Endodermal cell (in vitro differentiated cells): ENCODE measurements around the gene SYNPR. TPM values are rescaled to one million over a fixed set of nuclear protein-coding genes. Genes with fewer than 3 reads are reported as not detected.

Experiments used
- DNase-seq: peaks from one replicate; pipeline ENCODE4 v3.0.0-alpha.2; 2017
- H3K27ac ChIP-seq: 2 replicates; pipeline ENCODE4 v1.5.1; 2013; ENCODE audit warnings: mild to moderate bottlenecking, low read depth, low read length, moderate library complexity
- H3K27me3 ChIP-seq: 2 replicates; pipeline ENCODE4 v1.6.1; 2013; ENCODE audit warnings: mild to moderate bottlenecking, low read length, moderate library complexity; ENCODE audit not compliant: insufficient read depth, control insufficient read depth, poor library complexity, severe bottlenecking
- H3K36me3 ChIP-seq: 2 replicates; pipeline ENCODE4 v1.7.0; 2013; ENCODE audit warnings: mild to moderate bottlenecking, low read length, moderate library complexity; ENCODE audit not compliant: control insufficient read depth, insufficient read depth
- H3K4me1 ChIP-seq: one replicate; pipeline ENCODE4 v1.7.0; 2013; ENCODE audit warnings: low read length; ENCODE audit not compliant: control insufficient read depth, insufficient read depth
- H3K4me3 ChIP-seq: 2 replicates; pipeline ENCODE4 v1.5.1; 2013; ENCODE audit warnings: mild to moderate bottlenecking, low read length, moderate library complexity
- H3K9ac ChIP-seq: 2 replicates; pipeline ENCODE4 v1.6.1; 2013; ENCODE audit warnings: mild to moderate bottlenecking, low read length, moderate library complexity; ENCODE audit not compliant: poor library complexity, severe bottlenecking; ENCODE audit errors: extremely low read depth
- H3K9me3 ChIP-seq: 2 replicates; pipeline ENCODE4 v1.6.1; 2013; ENCODE audit warnings: mild to moderate bottlenecking, low read length, moderate library complexity; ENCODE audit not compliant: control insufficient read depth
- H3K27ac Mint-ChIP-seq: 2 replicates; pipeline ENCODE4 v1.8.0; 2020; ENCODE audit warnings: mixed read lengths
- H3K27me3 Mint-ChIP-seq: 2 replicates; pipeline ENCODE4 v1.8.0; 2021; ENCODE audit warnings: mild to moderate bottlenecking, mixed read lengths; ENCODE audit not compliant: insufficient read depth
- H3K36me3 Mint-ChIP-seq: 2 replicates; pipeline ENCODE4 v1.8.0; 2020; ENCODE audit warnings: low read depth, mixed read lengths
- H3K4me1 Mint-ChIP-seq: 2 replicates; pipeline ENCODE4 v1.8.0; 2020; ENCODE audit warnings: mixed read lengths
- H3K4me3 Mint-ChIP-seq: 2 replicates; pipeline ENCODE4 v1.8.0; 2020; ENCODE audit warnings: mild to moderate bottlenecking, moderate library complexity, mixed read lengths
- H3K9me3 Mint-ChIP-seq: 2 replicates; pipeline ENCODE4 v1.8.0; 2020; ENCODE audit warnings: mild to moderate bottlenecking, mixed read lengths
- WGBS, 2 experiments: methylation state at CpG; one replicate each; pipeline versions ENCODE4 v1.1.5 to v1.1.7; 2013; ENCODE audit warnings: missing lambda C conversion rate in 2 of 2, mixed read lengths in 1 of 2; ENCODE audit not compliant: insufficient coverage in 1 of 2, insufficient read length in 1 of 2; 5-methylcytosine and 5-hydroxymethylcytosine counted together
- total RNA-seq, 2 donors: library from RNA; stranded (reverse); fragmentation: NEBNext Ultra II Directional in 1 of 2; extraction: Animal tissue kit (Norgen Biotek cat#: 25700) in 1 of 2; gene quantifications; 2 replicates in 1 of 2; 3 replicates in 1 of 2; pipeline ENCODE4 v1.2.1, GENCODE V29; 2021
- TF ChIP-seq, protein P1 (sequence below): fragments of 200-600 bp; sonication (generic); conservative IDR thresholded peaks from 2 replicates; pipeline ENCODE4 v1.5.0; 2021; ENCODE audit warnings: antibody characterized with exemption, mild to moderate bottlenecking

SYNPR gene
- total RNA-seq, 2 donors from 2014 or later: not detected

DNA sequence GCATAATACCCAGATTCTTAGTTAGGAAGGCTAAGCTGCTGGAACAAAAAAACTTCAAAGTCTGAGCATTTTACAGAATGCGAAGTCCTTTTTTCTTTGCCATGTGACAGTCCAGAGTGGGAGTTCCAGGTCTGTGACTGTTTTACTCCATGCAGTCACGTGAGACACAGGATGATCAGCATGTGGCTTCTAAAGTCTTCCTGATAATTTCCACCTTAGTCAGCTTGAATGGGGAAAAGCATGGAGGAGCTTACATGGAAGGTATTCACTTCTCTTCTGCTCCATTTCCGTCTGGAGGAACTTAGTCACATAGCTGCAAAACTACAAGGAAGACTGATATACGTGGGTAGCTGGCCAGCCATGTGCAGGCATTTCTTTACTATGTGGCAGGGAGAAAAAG lies 376.1 kb downstream of the SYNPR start:
- Mint-ChIP-seq H3K27me3 (peaks cover 25% of the 10 kb centered on the region), H3K9me3 (peaks cover 4% of the 10 kb centered on the region), H3K4me1 (peaks cover 27% of the 10 kb centered on the region), H3K27ac (no peak overlapping the region), H3K4me3 (no peak overlapping the region), H3K36me3 (no peaks in the 10 kb centered on the region)
- H3K4me1 ChIP-seq: no peaks in the 10 kb centered on the region
- H3K27me3 ChIP-seq: peaks cover 18% of the 10 kb centered on the region
- H3K36me3 ChIP-seq: no peaks in the 10 kb centered on the region
- 87 to 100% methylated on average over 2 to 4 of the region's 4 CpGs for whole genome bisulfite sequencing, 2 experiments
- TF ChIP-seq, protein P1, sequence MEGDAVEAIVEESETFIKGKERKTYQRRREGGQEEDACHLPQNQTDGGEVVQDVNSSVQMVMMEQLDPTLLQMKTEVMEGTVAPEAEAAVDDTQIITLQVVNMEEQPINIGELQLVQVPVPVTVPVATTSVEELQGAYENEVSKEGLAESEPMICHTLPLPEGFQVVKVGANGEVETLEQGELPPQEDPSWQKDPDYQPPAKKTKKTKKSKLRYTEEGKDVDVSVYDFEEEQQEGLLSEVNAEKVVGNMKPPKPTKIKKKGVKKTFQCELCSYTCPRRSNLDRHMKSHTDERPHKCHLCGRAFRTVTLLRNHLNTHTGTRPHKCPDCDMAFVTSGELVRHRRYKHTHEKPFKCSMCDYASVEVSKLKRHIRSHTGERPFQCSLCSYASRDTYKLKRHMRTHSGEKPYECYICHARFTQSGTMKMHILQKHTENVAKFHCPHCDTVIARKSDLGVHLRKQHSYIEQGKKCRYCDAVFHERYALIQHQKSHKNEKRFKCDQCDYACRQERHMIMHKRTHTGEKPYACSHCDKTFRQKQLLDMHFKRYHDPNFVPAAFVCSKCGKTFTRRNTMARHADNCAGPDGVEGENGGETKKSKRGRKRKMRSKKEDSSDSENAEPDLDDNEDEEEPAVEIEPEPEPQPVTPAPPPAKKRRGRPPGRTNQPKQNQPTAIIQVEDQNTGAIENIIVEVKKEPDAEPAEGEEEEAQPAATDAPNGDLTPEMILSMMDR: no peak
- DNase-seq: no peak
- no peak overlapping the region for H3K9ac ChIP-seq
- no peaks in the 10 kb centered on the region for H3K9me3 ChIP-seq
- no peak overlapping the region for H3K27ac ChIP-seq
- no peak overlapping the region for H3K4me3 ChIP-seq

DNA sequence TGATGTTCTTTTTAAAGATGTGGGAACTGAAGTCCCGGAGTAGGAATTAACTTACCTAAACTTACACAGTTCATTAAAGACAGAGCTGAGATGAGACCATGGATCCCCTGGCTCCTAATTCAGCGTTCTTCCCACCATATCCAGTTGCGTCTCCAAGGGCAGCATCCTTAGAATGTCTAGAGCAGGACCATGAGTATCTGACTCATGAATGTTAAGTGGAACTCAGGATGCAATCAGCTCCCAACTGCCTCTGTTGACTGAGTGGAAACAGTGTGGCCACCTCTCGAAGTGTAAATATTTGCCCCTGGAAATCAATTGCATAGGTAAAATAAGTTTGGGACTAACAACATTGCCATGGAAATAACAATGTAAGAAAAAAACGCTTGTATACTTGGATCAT lies 376.8 kb downstream of the SYNPR start:
- Mint-ChIP-seq H3K27ac (no peak overlapping the region), H3K4me1 (peaks cover 29% of the 10 kb centered on the region), H3K9me3 (peaks cover 4% of the 10 kb centered on the region), H3K4me3 (no peak overlapping the region), H3K27me3 (peaks cover 25% of the 10 kb centered on the region), H3K36me3 (no peaks in the 10 kb centered on the region)
- H3K4me3 ChIP-seq: no peak overlapping the region
- H3K4me1 ChIP-seq: no peaks in the 10 kb centered on the region
- H3K27ac ChIP-seq: no peak overlapping the region
- TF ChIP-seq, protein P1: no peak
- no peaks in the 10 kb centered on the region for H3K36me3 ChIP-seq
- no peak for DNase-seq
- H3K9me3 ChIP-seq: no peaks in the 10 kb centered on the region
- H3K9ac ChIP-seq: no peak overlapping the region
- 79 to 87% methylated on average over 3 to 5 of the region's 5 CpGs for WGBS, 2 experiments
- H3K27me3 ChIP-seq: peaks cover 18% of the 10 kb centered on the region

DNA sequence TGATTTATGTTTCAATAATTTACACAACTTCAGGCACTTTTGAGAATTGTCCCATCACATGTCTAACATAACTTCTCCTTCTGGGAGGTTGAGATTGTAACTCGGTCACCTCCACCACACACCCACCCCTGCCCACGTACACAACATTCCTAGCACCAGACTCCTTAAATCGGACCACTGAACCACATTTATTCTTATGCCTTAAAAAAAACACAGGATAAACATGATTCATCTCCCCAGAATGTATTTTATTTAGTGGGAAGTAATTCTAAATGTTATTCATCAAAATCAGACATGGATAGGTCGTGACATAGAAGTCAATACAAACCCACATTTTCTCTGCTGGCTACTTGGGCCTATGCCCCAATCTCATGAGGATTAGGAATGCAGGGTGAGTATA lies 377.4 kb downstream of the SYNPR start:
- Histone ChIP-seq H3K9ac (no peak overlapping the region), H3K4me1 (no peaks in the 10 kb centered on the region), H3K4me3 (no peak overlapping the region), H3K27me3 (peaks cover 18% of the 10 kb centered on the region), H3K36me3 (no peaks in the 10 kb centered on the region), H3K9me3 (no peaks in the 10 kb centered on the region), H3K27ac (no peak overlapping the region)
- Mint-ChIP-seq H3K27ac (no peak overlapping the region), H3K4me3 (no peak overlapping the region), H3K9me3 (peaks cover under 1% of the 10 kb centered on the region), H3K27me3 (peaks cover 27% of the 10 kb centered on the region), H3K4me1 (peaks cover 29% of the 10 kb centered on the region), H3K36me3 (no peaks in the 10 kb centered on the region)
- no peak for DNase-seq
- TF ChIP-seq, protein P1: no peak
- 95% methylated on average over 4 of the region's 4 CpGs; no CpG with 5 or more reads in 1 of the 2 experiments for WGBS, 2 experiments
